Anterior cingulate cortex (tissue), 58 donors: Measurements from ENCODE around the gene ZNF423.

Experiments
- DNase-seq, 58 donors: peaks; one replicate each; lab custom pipeline; 2025; lab: John Stamatoyannopoulos, UW

ZNF423 gene

DNA sequence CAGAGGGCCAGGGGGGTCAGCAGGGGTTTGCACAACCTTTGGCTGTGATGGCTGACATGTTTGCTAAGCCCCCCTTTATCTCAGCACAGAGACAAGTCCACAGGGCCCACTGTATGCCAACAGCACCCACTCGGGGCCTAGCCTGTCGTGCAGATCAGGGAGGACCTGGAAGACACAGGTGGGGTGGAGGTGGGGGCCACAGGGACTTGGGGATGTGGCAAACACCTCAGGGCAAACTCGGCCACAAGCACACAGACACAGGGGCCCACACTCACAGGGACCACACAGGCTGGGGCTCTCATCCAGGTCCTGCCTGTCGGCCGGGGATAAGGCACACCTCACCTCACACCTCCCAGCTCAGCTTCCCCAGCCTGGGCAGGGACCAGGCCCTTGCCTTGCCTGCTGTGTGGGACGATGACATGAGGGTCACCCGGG, 394.4 kb downstream of the ZNF423 start:
- no peak for DNase-seq

DNA sequence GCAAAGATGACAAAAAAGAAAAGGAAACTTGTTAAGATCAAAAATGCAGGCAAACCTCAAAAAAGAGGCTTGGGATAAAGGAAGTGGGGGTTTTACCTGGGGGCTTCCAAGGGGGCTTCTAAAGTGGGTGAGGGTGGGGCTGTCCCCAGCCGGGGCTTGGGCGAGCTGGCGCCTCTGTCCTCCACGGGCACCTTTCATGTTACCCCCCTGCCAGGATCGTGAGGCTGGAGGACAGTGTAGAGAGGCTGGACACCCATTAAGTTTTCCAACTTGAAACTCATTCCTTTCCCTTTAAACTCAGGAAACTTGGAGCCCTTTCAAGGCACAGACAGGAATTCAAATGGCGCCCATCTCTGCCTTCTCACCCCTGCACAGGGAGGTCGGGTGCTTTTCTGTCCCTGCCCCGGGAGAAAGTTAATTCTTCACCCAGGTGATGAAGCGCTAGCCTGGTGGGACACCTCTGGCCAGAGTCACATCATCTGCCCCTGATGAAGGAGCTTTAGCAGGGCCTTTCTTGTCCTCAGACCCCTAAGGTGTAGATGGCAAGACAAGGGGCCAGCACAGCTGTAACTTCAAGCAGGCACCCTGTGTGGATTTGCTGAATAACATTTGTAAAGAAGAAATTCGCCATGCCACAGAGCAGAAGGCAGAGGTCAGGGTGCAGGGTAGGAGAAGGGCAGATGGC, 395.0 kb downstream of the ZNF423 start:
- no peak for DNase-seq

DNA sequence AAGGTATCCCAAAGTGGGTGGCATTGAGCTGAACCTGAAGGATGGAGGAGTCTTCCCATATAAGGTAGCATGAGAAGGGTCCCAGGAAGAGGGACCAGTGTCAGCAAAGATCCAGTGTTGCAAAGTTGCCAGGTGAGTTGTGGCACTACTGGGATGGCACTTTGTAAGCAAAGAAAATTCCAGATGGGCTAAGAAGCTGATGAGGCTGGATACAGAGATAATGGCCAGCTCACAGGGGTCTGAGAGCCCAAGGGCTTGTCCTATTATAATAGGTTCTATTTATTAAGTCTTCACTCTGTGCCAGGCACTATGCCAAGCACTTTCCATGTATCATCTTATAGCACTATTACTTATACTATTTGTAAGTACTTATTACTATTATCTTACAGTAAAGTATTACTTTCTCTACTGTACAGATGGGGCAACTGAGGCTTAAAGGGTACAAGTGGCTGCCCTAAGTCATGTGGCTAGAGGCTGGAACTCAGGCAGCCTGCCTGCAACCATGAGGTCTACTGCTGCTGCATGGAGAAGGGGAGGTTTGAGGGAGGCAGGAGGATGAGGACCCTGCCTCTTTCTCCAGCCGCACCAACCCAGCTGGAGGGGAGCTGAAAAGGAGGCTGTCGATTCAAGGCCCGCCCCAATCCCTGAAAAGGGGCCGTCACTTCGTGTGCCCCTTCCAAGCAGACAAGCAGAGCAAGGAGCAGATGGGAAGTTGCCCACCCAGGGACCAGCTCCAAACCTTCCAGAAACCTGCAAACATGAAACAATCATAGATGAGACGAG, 395.8 kb downstream of the ZNF423 start:
- no peak for DNase-seq

DNA sequence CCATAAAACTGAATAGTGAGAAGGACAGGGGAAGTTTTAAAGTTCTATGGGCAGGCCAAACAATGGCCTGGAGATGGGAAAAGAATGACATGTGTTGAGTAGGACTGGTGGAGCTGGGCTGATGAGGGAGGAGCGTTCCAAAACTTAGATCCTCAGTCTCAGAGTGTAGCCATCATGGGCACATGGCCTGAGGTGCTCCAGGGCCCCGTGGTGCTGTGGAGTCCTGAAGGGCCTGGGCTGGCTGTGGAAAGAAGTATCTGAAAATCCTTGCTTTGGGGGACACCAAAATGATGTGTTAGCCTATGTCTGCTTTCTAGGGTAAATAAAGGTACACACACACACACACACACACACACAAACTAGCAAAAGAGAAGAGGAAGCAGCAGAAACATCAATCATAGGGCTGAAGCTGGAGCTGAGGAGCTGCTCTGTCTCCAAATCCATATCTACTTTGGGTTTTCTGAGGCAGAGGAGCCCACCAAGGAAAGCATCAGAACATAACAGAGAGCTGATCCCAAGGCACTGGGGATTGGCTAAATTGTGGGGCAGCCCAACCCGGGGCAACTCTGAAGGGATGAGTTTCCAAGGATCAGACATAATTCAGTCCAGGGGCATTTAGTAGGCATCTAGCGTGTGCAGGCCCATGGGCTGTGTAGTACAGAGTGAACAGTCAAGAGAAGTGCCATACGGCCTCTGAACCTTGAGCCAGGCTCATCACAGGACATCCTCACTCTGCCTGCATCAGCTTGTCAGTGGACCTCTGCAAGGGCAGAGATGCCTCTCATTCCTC, 397.1 kb downstream of the ZNF423 start:
- DNase-seq, result no peak

DNA sequence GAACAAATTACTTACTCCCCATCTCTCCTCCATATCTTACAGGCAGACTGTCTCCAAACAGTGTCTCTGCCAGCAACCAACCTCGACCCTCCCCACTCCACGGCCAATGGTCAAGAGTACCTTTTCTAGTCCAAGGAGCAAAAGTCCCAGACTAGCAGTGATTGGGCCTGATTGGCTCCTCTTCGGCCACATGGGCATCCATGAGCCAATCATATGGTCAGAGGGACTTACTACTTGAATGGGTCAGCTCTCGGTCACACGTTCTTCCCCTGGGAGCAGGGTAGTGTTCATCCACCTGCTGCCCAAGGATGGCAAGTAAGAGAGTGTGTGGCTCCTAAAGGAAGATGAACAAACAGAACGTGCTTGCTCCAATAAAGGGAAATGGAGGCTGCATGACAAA, 397.7 kb downstream of the ZNF423 start:
- no peak for DNase-seq

DNA sequence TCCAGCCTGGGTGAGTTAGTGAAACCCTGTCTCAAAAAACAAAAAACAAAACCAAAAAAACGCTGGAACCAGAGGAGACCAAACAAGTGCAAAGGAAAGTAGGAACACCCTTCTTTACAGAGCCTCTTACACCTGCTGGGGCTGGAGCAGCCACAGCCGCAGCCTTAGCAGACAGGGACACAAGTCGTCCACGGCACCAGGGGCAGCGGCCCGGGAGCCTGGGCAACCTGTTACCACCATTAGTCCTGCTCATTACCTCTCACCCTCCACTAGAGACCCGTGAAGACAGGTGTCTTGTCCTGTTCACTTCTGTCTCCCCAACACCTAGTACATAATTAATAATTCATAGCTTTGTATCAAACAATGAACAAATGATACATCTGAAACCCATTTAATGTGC, 398.7 kb downstream of the ZNF423 start:
- no peak for DNase-seq

DNA sequence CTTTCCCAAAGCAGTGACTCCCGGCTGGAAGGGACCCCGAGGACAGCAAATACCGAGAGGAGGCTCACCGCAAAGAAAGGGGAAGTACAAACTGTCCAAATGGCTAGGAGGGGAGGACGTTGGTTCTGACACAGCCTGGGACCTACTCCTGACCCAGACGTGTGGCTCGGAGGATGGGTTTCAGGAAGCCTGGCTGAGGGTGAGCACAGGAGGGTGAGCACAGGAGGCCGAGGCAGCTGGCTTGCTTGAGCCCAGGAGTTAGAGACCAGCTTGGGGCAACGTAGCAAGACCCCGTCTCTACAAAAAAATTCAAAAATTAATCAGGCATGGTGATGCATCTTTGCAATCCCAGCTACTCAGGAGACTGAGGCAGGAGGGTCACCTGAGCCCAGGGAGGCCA, 399.1 kb downstream of the ZNF423 start:
- DNase-seq, result no peak

DNA sequence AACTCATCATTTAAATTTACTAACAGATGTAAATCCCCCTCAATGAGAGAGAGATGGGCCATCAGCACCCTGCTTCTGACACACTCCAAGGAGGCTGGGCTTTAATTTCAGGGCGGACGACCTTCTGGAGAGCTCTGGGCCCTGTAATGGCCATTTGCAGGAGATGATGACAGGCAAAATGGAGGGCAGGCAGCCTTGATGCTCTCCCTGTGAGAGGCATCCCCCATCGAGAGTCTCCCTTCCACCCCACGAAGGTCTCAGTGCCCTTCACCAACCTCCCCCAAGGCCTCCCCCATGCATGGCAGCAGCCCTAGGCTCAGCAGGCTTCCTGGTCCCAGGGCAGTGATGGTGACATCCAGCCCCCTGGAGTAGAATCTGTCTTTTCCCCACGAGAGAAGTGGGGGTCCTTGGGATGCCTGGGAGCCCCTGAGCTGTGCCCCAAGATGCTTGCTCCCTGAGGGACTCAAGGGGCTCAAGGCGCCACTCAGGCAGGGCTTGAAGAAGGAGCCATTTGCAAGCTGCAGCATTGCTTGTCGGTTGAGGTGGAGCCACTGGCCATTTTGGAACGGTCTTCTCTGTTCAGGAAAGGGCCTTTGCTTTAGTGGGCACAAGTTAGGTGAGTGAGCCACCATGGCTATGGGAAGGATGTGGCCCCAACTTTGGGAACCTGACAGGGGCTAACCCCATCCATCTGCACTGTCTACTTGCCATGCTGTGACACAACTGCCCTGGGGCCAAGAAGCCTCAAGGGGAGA, 399.7 kb downstream of the ZNF423 start:
- DNase-seq, result no peak

DNA sequence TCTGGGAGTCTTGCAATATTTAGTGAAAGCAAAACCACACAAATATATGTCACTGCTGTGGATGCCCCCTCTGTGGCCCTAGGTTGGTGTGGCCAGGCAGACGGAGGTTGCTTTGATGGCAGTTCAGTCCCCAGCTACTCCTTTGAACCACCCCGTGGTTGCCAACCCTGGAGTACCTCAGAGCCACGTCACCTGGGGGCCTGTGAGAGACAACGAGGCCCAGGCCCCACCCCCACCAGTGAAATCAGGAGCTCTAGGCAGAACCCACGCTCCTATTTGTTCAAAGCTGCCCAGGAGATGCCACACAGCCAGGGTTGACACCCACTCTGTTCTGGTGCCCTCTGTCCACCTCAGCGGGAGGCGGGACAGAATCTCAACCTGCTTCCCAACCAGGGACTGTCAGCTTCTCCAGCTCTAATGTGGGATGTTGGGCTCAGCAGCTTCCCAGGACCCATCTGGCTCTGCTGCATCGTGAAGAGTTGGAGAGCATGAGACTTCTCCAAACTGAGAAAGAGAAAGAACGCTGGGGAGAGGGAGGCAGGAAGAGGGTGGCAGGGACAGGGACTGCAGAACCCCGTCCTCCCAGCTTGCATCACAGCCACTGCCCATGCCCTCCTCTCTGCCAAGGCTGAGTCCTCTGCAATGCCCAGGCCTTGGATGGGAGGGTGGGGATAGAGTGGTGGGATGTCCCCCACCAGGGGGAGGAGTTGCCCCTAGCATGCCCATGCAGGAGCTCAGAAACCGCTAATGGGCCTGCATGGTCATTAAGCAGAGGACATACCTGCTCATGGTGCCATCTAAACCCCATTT, 400.5 kb downstream of the ZNF423 start:
- DNase-seq, result no peak

DNA sequence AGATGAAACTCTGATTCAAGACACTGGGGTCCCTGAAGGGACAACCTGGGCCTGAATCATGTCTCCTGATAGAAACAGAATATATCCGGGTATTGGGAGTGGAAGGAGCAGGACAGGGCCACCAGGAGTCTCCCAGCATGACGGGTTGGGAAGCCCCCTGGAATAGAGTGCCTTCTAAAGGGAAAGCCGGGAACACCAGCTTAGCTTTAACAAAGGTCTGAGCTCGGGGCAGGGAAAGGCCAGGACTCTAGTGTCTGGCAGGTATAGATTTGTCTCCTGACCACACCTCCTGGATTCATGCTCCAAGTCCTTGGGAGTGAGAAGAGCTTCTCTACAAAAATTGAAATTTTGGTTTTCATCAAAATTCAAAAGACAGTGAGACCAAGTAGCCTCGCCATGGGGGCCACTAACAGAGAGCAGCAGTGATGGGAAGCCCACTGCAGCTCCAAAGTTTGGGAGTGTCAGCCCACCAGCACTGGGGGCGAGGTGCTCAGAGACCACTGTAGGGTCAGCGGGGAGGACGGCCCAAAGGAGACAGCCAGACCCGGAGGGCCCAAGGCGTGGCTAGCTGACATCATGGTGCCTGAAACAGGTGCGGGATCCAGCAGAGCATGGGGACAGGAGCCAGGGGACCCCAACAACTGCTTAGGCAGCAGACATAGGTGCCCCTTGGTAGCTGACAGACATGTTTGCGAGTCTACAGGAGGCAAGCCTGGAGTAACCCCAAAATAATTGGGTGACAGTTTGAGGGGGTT, 401.3 kb downstream of the ZNF423 start:
- no peak for DNase-seq

DNA sequence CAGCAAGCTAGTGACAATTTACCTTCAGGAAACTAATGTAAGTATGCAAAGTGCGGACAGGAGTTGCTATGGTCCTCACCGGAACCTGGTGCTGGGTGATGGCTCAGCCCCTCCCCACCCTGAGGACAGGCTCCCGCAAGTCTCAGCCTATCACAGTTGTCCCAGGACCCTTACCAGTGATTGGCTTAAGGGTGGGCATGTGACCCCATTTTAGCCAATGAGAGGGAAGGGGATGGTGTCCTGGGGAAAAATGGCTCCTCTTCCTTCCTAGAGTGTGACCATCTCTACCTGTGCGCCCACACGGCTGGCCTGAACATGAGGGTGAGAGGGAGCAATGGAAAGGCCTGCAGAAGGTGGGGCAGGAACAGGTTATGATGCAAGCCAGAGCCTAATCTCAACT, 401.9 kb downstream of the ZNF423 start:
- no peak for DNase-seq

DNA sequence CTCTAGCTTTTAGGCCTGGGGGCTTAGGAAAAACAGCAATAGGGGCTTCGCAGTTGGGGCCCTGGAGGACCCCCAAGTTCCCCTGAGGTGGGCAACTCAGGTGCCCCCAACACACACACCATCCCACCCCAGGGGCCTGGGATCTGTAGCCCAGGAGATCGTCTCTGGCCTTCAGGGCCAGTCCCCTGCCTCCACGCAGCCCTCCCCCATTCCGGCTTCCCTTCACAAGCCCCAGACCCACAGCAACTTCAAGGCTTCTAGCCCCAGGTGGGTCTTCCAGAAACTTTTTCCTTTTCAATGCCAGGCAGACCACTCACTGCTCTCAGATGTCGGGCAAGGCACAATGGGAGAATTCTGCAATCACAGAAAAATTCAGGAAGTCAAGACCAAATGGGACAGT, 402.9 kb downstream of the ZNF423 start:
- no peak for DNase-seq

DNA sequence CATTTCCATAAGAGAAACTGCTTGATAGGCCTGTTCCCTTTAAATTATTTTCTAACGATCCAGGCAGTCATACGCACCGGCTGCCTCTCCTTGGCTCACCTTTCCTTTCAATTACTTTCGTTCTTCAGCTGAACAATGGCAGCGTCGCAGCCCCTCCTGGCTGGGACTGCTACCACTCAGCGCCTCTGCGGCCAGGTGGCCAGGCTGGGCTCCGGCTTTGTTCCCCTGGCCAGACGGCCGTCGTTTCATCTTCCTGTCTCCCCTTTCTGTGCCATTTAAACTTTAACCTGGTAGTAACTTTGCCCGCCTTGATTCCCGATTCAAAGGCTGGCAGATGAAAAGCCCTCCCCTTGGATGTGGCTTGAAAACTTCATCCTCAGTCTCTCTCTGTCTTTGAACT, 403.3 kb downstream of the ZNF423 start:
- no peak for DNase-seq

DNA sequence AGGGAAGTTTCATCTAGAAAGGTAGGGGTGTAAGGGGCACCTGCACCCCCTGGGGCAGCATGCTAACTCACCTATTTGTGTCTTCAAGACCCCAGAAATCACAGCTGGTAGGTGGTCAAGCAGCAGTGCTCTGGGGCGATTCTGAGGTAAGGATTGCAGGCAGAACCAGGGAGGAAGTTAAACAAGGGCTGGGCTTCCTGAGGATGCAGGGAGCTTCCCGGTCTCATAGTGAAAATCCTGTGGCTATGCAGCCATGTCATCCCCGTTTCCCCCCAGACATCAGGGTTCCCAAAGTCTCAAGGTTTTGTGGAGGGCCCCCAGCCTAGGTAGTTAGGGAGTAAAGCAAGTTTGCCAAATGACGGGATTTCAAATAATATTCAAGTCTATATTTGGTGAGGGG, 403.8 kb downstream of the ZNF423 start:
- no peak for DNase-seq

DNA sequence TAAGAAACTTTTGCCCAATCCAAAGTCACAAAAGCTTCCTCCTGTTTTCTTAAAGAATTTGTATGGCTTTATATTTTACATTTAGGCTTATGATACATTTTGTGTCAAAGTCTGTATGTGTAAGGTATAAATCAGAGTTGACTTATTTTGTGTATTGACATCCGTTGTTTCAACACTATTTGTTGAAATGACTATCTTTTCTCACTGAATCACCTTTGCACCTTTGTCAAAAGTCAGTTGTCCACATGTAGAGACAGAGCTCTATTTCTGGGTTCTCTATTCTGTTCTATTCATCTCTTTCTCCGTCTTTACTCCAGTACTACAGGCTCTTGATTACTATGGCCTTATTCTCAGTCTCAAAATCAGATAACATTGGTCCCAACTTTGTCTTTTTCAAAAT, 409.1 kb downstream of the ZNF423 start:
- DNase-seq, result no peak

DNA sequence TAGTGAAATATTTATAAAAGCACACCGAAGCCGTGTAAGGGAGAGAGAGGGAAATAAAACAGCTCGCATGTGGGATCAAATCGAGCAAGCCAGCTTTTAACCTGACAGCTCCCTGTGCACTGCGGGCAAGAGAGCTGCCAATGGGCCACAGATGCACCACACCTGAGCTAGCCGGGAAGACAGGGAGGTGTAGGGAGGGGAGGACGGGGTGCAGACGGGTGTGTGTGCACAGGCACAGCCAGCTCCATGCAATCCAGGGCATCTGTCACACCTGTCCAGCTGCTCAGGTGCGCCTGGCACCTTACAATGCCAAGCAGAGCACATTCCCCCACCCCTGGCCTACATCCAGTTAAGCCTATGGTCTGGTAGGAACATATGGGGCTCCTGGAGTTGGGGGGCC, 412.3 kb downstream of the ZNF423 start:
- DNase-seq, result no peak

DNA sequence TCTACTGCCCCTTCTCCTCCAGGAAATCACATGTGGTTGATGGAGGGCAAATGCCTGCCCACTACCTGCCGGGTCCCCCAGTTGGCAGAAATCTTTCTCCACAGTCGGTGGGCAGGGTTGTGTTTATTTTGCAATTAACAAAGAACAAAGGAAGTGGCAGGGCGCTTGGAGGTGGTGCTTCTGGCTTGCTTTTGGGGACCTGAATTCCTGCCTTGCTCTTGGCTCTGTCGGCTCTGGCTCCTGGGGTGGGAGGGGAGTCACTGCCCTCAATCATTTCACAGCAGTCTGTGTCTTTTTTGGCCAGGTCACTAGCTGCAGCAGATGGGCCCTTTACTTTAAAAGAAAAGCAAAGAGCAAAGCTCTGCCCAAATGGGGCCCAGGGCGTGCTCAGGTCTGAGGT, 413.1 kb downstream of the ZNF423 start:
- DNase-seq, result no peak

DNA sequence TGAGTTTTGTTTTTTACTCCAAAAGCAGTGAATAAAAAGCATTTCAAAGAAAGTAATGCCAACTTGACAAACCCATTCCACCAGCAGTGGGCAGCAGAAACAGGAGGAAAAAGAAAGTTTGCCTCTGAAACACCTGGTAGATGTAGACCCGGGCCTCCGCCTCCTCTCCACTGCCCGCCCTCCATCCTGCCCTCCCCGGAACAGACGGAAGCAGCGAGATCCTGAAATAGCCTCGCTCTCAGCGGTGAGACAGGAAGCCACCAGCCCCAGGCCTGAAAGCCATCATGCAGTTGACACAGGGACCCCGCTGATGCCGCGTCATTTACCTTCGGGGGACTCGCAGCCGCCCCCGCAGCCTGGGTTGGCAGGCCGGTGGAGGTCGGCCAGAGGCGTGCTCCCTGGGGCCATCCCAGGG, 414.5 kb downstream of the ZNF423 start:
- no peak for DNase-seq
